Thoracic aorta (tissue), 2 donors: ENCODE data around the gene MT1H. TPM values are rescaled to one million over a fixed set of nuclear protein-coding genes. Genes with fewer than 3 reads are reported as not detected.
"Not testable (repeated sequence)": the region's sequence is repeated elsewhere in the genome, so short reads cannot be mapped to it uniquely, and the experiment has no call there.

ENCODE experiments used
- ATAC-seq: fragments of 150-250 bp; one replicate; pipeline ENCODE4 v1.8.0; 2017; ENCODE audit warnings: low read depth; ENCODE audit not compliant: insufficient number of reproducible peaks, low FRiP score
- DNase-seq: peaks from one replicate; pipeline ENCODE4 v3.0.0-alpha.2; 2020; ENCODE audit warnings: low spot score
- H3K27ac ChIP-seq, 2 donors: fragments of 200-600 bp; sonication (generic); 1 replicate in 1 of 2; 2 replicates in 1 of 2; pipeline ENCODE4 v1.5.1; 2016; ENCODE audit warnings: mild to moderate bottlenecking in 2 of 2, moderate library complexity in 2 of 2
- H3K27me3 ChIP-seq: fragments of 200-600 bp; sonication (generic); replicated peaks from 2 replicates; pipeline ENCODE4 v1.6.0; 2016; ENCODE audit warnings: mild to moderate bottlenecking; ENCODE audit not compliant: insufficient read depth
- H3K36me3 ChIP-seq: fragments of 200-600 bp; sonication (generic); one replicate; pipeline ENCODE4 v1.5.1; 2016
- H3K4me1 ChIP-seq, 2 donors: fragments of 200-600 bp; sonication (generic); 1 replicate in 1 of 2; 2 replicates in 1 of 2; pipeline versions ENCODE4 v1.5.1 to v1.6.0; 2016; ENCODE audit warnings: low read depth in 2 of 2, mild to moderate bottlenecking in 1 of 2; ENCODE audit not compliant: control insufficient read depth in 1 of 2
- H3K4me3 ChIP-seq: fragments of 200-600 bp; sonication (generic); 2 replicates; pipeline ENCODE4 v1.5.1; 2016; ENCODE audit warnings: mild to moderate bottlenecking
- H3K9me3 ChIP-seq: fragments of 200-600 bp; sonication (generic); 2 replicates; pipeline ENCODE4 v1.5.1; 2016
- CTCF ChIP-seq: fragments of 200-600 bp; sonication (generic); IDR thresholded peaks from one replicate; pipeline ENCODE4 v1.5.1; 2019; ENCODE audit warnings: antibody characterized with exemption
- total RNA-seq, 2 donors: library from RNA; depleted of rRNA; stranded (reverse); fragments of >200 nt; gene quantifications; one replicate each; pipeline versions ENCODE4 v1.1.0 to v1.2.3, GENCODE V29; 2016

MT1H gene
- total RNA-seq, 2 donors from 2014 or later: not detected

DNA sequence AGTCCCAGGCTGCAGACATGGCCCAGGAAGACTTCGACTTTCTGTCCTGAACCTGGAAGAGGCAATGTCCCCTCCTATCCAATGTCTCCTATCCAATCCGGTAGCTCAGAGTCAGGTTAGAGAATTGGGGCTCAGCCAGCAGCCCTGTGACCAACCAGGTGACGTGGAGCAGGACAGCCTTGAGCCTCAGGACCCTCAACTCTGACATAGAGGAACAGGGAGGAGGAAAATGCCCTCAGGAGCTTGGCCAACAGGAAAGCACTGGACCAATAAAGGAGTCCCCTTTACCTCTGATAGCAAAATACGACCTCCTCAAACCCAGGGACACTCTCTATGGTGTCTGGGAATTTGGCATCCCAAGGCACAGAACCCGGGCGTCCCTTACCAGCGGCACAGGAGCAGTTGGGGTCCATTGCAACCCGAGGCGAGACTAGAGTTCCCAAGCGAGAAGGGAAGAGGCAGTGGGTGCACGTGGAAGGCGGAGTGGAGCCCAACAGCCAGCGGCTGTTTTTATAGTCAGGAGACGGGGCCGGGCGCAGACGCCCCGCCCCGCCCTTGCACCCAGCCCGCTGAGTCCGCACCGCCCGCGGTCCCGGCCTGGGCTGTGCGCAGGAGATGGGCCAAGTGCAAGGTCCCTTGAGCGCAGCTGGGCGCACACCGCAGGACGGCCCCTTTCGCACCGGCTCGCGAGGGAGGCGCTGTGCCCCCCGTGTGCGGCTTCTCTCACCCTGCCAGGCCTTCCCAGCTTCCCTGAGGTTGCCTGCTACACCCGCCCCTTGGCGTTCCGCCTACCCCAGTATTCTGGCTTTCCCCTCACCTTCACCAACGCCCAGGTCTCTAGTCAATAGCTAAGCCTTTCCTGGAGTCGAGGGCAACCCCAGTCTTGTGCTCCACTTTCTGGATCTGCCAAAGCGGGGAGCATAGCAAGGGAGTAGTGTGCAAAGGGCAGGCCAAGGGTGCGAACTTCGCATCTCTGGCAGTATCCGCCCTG is 1.7 kb upstream of the MT1H start, which contains the start of gene MT1G:
TSS of gene MT1G (minus strand) at position 485 of the 991 bp plus-strand sequence. CDS start at position 413, 72 bp downstream.
- no peak for DNase-seq
- H3K27me3 ChIP-seq: peaks cover 13% of the 10 kb centered on the region
- H3K4me3 ChIP-seq: peak within 1 kb of the TSS; percentile 48
- H3K36me3 ChIP-seq: no peaks in the 10 kb centered on the region
- ATAC-seq: no peak
- no peak for TF ChIP-seq CTCF
- H3K9me3 ChIP-seq: no peaks in the 10 kb centered on the region
- peaks cover 6 to 22% of the 10 kb centered on the region in 2 donors for H3K4me1 ChIP-seq
- no peak within 1 kb of the TSS for H3K27ac ChIP-seq

- ATAC-seq: no peak
- DNase-seq: no peak
- TF ChIP-seq CTCF: no peak
- peaks cover 6 to 22% of the 10 kb centered on the region in 2 donors for H3K4me1 ChIP-seq
- H3K27ac ChIP-seq: no peak overlapping the region
- no peaks in the 10 kb centered on the region for H3K9me3 ChIP-seq
- no peak overlapping the region for H3K4me3 ChIP-seq
- H3K27me3 ChIP-seq: peaks cover 14% of the 10 kb centered on the region
- H3K36me3 ChIP-seq: no peaks in the 10 kb centered on the region
Measured at GRCh38 chr16:56669840-56670619, 416 bp downstream of the MT1H start.

GRCh38 chr16:56670620-56670934 is 963 bp downstream of the MT1H start:
- Histone ChIP-seq H3K9me3 (no peaks in the 10 kb centered on the region), H3K4me3 (no peak overlapping the region), H3K27ac (no peak overlapping the region), H3K4me1 (peaks cover 6 to 22% of the 10 kb centered on the region in 2 donors), H3K27me3 (peaks cover 19% of the 10 kb centered on the region), H3K36me3 (no peaks in the 10 kb centered on the region)
- ATAC-seq: no peak
- no peak for TF ChIP-seq CTCF
- no peak for DNase-seq

GRCh38 chr16:56671691-56672090 is 2.1 kb downstream of the MT1H start:
- Histone ChIP-seq H3K27me3 (peaks cover 22% of the 10 kb centered on the region), H3K4me1 (peaks cover 10 to 30% of the 10 kb centered on the region in 2 donors)
- not testable (repeated sequence) for H3K36me3 ChIP-seq, H3K9me3 ChIP-seq, H3K4me3 ChIP-seq, ATAC-seq, H3K27ac ChIP-seq, DNase-seq

DNA sequence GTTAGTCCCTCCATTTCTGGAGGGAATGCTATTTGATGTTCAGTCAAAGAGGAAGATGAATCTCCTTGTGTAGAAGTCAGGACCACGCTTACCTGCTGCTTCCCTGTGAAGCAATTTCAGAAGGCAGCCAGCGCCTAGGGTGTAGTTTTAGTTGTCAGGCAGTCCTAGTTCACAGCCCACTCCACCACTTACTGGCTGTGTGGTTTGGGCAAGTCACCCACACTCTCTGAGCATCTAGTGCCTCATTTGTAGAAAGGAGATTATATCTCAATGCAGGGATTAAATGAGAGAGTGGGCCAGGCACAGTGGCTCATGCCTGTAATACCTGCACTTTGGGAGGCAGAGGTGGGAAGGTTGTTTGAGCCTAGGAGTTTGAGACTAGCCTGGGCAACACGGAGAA is 2.6 kb downstream of the MT1H start:
- not testable (repeated sequence) for ATAC-seq, H3K27ac ChIP-seq, DNase-seq, H3K4me3 ChIP-seq, H3K9me3 ChIP-seq, H3K36me3 ChIP-seq
- Histone ChIP-seq H3K27me3 (peaks cover 22% of the 10 kb centered on the region), H3K4me1 (peaks cover 10 to 28% of the 10 kb centered on the region in 2 donors)
